MM.1S (cell line): Measurements from ENCODE around the gene USF2.

ENCODE experiments used
- DNase-seq: peaks from one replicate; pipeline ENCODE4 v3.0.0-alpha.2; 2015
- H2AFZ ChIP-seq: fragments of 300-600 bp; sonication (generic); 2 replicates; pipeline ENCODE4 v1.6.0; 2016; ENCODE audit warnings: antibody characterized with exemption, low read length
- H3F3A ChIP-seq: fragments of 300-600 bp; sonication (generic); 2 replicates; pipeline ENCODE4 v1.6.1; 2016; ENCODE audit warnings: mild to moderate bottlenecking, antibody characterized with exemption, low read length, moderate library complexity, mixed read lengths; ENCODE audit not compliant: insufficient read depth
- H3K27ac ChIP-seq: fragments of 300-600 bp; sonication (generic); 2 replicates; pipeline ENCODE4 v1.5.1; 2016; ENCODE audit warnings: mild to moderate bottlenecking, low read length
- H3K27me3 ChIP-seq: fragments of 300-600 bp; sonication (generic); replicated peaks from 2 replicates; pipeline ENCODE4 v1.6.0; 2016; ENCODE audit warnings: low read length; ENCODE audit not compliant: insufficient read depth
- H3K36me3 ChIP-seq: fragments of 300-600 bp; sonication (generic); replicated peaks from 2 replicates; pipeline ENCODE4 v1.6.1; 2016; ENCODE audit warnings: mild to moderate bottlenecking, low read length, mixed read lengths; ENCODE audit not compliant: insufficient read depth
- H3K4me1 ChIP-seq: fragments of 300-600 bp; sonication (generic); 2 replicates; pipeline ENCODE4 v1.6.1; 2016; ENCODE audit warnings: low read length, mixed read lengths
- H3K4me2 ChIP-seq: fragments of 300-600 bp; sonication (generic); 2 replicates; pipeline ENCODE4 v1.6.0; 2016; ENCODE audit warnings: low read depth, low read length
- H3K4me3 ChIP-seq: fragments of 300-600 bp; sonication (generic); 2 replicates; pipeline ENCODE4 v1.5.1; 2016; ENCODE audit warnings: low read length, mixed read lengths
- H3K79me2 ChIP-seq: fragments of 300-600 bp; sonication (generic); 2 replicates; pipeline ENCODE4 v1.6.1; 2016; ENCODE audit warnings: mixed run types, low read length, mixed read lengths
- H3K9ac ChIP-seq: fragments of 300-600 bp; sonication (generic); 2 replicates; pipeline ENCODE4 v1.6.1; 2016; ENCODE audit warnings: low read length, mixed read lengths
- H3K9me2 ChIP-seq: fragments of 300-600 bp; sonication (generic); replicated peaks from 2 replicates; pipeline ENCODE4 v1.6.1; 2016; ENCODE audit warnings: mild to moderate bottlenecking, low read length, mixed read lengths; ENCODE audit not compliant: insufficient read depth
- H3K9me3 ChIP-seq: fragments of 300-600 bp; sonication (generic); replicated peaks from 2 replicates; pipeline ENCODE4 v1.6.1; 2016; ENCODE audit warnings: mild to moderate bottlenecking, low read length, mixed read lengths; ENCODE audit not compliant: insufficient read depth
- H4K20me1 ChIP-seq: fragments of 300-600 bp; sonication (generic); 2 replicates; pipeline ENCODE4 v1.6.1; 2016; ENCODE audit warnings: mild to moderate bottlenecking, low read length, moderate library complexity, mixed read lengths; ENCODE audit not compliant: insufficient read depth
- EZH2 ChIP-seq: fragments of 300-600 bp; sonication (generic); optimal IDR thresholded peaks from 2 replicates; pipeline ENCODE3; 2017; ENCODE audit warnings: low read depth, mild to moderate bottlenecking, antibody characterized with exemption, low read length, mixed read lengths
- EZH2phosphoT487 ChIP-seq: fragments of 300-600 bp; sonication (generic); IDR thresholded peaks from 2 replicates; pipeline ENCODE4 v1.6.1; 2018; ENCODE audit warnings: antibody characterized with exemption, low read length
- TF ChIP-seq, protein P1 (sequence below): fragments of 300-600 bp; sonication (generic); IDR thresholded peaks from 2 replicates; pipeline ENCODE4 v1.5.1; 2016; ENCODE audit warnings: antibody characterized with exemption, low read length, mixed read lengths

The USF2 gene

DNA sequence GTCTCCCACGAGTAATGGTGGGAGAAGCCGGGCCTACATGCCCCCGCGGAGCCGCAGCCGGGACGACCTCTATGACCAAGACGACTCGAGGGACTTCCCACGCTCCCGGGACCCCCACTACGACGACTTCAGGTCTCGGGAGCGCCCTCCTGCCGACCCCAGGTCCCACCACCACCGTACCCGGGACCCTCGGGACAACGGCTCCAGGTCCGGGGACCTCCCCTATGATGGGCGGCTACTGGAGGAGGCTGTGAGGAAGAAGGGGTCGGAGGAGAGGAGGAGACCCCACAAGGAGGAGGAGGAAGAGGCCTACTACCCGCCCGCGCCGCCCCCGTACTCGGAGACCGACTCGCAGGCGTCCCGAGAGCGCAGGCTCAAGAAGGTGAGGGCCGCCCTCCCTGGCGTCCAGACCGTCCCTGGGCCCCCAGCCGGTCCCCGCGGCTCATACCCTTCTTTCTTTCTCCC is 1.4 kb upstream of the USF2 start:
- Histone ChIP-seq H4K20me1 (no peaks in the 10 kb centered on the region), H3K27ac (peak overlapping the region; percentile 45; the same call in 1 of the 2 replicates), H3K4me2 (peak overlapping the region; percentile 93), H3K9me3 (no peaks in the 10 kb centered on the region), H3K79me2 (peaks cover 33% of the 10 kb centered on the region), H3K9ac (peak overlapping the region; percentile 73), H3K27me3 (no peaks in the 10 kb centered on the region), H3K9me2 (no peaks in the 10 kb centered on the region), H3F3A (peaks cover 10% of the 10 kb centered on the region), H2AFZ (peak overlapping the region; percentile 40), H3K4me3 (peak overlapping the region; percentile 73), H3K4me1 (no peaks in the 10 kb centered on the region), H3K36me3 (0 out of 2 replicates have a peak, but pooled peaks cover 2% of the 10 kb centered on the region)
- TF ChIP-seq EZH2phosphoT487 (no peak), EZH2 (no peak)
- DNase-seq, result peak; percentile 37

DNA sequence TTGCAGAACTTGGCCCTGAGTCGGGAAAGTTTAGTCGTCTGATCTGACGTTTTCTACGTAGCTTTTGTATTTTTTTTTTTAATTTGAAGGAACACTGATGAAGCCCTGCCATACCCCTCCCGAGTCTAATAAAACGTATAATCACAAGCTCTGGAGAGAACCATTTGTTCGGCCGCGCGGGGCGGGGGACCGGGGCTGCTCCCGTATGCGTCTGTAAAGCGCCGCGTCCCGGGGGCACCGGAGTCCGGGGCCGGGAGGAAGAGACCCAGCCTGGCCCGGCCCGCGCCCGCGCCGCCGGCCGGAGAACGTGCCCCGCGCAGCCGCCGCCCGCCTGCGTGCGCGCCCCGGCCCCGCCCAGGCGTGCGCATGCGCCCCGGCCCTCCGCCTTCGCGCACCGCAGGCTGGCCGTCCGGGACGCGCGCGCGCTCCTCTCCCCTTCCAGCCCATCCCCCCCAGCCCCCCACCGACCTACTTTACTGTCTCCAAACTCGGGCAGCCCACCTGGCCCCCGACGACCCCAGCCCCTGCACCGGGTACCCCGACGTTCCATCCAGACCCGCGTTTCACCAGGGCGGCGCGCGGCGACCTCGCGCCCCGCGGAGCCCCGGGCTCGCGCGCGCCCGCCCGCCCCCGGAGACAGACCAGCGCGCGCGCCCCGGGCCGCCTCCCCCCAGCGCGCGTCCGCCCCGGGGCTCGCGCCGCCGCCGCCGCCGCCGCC is 785 bp upstream of the USF2 start:
- peaks cover 33% of the 10 kb centered on the region for H3K79me2 ChIP-seq
- H3K9ac ChIP-seq, result peak overlapping the region; percentile 73
- 0 out of 2 replicates have a peak, but pooled peaks cover 2% of the 10 kb centered on the region for H3K36me3 ChIP-seq
- H4K20me1 ChIP-seq, result no peaks in the 10 kb centered on the region
- no peaks in the 10 kb centered on the region for H3K27me3 ChIP-seq
- DNase-seq, result peak; percentile 83
- H3K27ac ChIP-seq, result peak overlapping the region; percentile 45; the same call in 1 of the 2 replicates
- peaks cover 10% of the 10 kb centered on the region for H3F3A ChIP-seq
- H3K4me2 ChIP-seq, result peak overlapping the region; percentile 93
- no peaks in the 10 kb centered on the region for H3K9me3 ChIP-seq
- no peak for TF ChIP-seq EZH2phosphoT487
- TF ChIP-seq EZH2, result no peak
- TF ChIP-seq, protein P1, sequence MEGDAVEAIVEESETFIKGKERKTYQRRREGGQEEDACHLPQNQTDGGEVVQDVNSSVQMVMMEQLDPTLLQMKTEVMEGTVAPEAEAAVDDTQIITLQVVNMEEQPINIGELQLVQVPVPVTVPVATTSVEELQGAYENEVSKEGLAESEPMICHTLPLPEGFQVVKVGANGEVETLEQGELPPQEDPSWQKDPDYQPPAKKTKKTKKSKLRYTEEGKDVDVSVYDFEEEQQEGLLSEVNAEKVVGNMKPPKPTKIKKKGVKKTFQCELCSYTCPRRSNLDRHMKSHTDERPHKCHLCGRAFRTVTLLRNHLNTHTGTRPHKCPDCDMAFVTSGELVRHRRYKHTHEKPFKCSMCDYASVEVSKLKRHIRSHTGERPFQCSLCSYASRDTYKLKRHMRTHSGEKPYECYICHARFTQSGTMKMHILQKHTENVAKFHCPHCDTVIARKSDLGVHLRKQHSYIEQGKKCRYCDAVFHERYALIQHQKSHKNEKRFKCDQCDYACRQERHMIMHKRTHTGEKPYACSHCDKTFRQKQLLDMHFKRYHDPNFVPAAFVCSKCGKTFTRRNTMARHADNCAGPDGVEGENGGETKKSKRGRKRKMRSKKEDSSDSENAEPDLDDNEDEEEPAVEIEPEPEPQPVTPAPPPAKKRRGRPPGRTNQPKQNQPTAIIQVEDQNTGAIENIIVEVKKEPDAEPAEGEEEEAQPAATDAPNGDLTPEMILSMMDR, result no peak
- H3K9me2 ChIP-seq, result no peaks in the 10 kb centered on the region
- peak overlapping the region; percentile 40 for H2AFZ ChIP-seq
- H3K4me1 ChIP-seq, result no peaks in the 10 kb centered on the region
- H3K4me3 ChIP-seq, result peak overlapping the region; percentile 73

GRCh38 chr19:35269438-35270117 is 816 bp downstream of the USF2 start:
- Histone ChIP-seq H3K4me1 (no peaks in the 10 kb centered on the region), H3K27me3 (no peaks in the 10 kb centered on the region), H3F3A (peaks cover 9% of the 10 kb centered on the region), H3K79me2 (peaks cover 33% of the 10 kb centered on the region), H2AFZ (no peak overlapping the region), H3K36me3 (0 out of 2 replicates have a peak, but pooled peaks cover 2% of the 10 kb centered on the region), H3K4me3 (peak overlapping the region; percentile 60), H3K9me3 (no peaks in the 10 kb centered on the region), H3K4me2 (peak overlapping the region; percentile 77), H3K9ac (peak overlapping the region; percentile 59), H4K20me1 (no peaks in the 10 kb centered on the region), H3K9me2 (no peaks in the 10 kb centered on the region), H3K27ac (peak overlapping the region; percentile 38; the same call in 1 of the 2 replicates)
- TF ChIP-seq EZH2, result no peak
- TF ChIP-seq, protein P1, result peak; percentile 50
- peak; percentile 79 for DNase-seq
